GM19240 (cell line): ENCODE results near the gene HMX3.

Experiments
- DNase-seq: peaks from one replicate; pipeline ENCODE4 v3.0.0; 2011; ENCODE audit warnings: low spot score; ENCODE audit not compliant: insufficient read length

HMX3 gene

DNA sequence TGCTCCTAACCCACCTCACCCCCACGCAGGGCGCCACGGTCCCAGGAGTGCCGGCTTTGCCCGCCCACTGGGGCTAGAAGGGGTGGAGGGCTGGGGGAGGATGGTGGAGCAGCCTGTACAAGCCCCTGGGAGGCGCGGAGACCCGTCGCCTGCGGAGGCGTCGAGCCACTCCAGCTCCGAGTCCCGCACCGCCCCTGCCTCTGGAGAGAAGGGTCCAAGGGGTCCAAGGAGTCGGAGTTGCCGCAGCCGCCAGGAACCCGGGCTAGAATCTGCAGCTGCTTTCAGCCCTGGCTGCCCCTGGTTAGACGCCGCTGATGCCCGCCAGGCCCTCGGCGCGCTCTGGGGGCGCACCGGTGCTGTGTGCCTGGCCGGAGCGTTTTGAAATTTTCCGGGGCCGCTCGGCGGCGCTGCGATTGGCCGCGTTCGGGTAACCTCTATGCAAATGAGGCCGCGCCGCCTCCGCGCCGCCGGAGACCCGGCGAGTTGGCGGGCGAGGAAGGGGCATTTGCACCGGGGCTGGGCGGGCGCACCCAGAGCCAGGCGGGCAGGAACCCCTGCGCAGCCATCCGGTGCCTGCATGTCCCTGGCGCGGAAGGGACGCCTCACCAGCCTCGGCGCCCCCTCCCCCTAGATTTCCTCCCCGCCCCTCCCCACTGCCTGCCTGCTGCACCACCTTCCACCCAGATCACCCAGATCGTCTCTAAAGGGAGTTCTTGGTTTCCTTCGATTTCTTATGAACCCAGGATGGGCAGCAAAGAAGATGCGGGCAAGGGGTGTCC is 12.1 kb downstream of the HMX3 start, which contains the start of gene HMX2:
TSS of gene HMX2 (plus strand) at position 502 of the 779 bp plus-strand sequence. CDS start at position 745, 243 bp downstream.
- no peak for DNase-seq

DNA sequence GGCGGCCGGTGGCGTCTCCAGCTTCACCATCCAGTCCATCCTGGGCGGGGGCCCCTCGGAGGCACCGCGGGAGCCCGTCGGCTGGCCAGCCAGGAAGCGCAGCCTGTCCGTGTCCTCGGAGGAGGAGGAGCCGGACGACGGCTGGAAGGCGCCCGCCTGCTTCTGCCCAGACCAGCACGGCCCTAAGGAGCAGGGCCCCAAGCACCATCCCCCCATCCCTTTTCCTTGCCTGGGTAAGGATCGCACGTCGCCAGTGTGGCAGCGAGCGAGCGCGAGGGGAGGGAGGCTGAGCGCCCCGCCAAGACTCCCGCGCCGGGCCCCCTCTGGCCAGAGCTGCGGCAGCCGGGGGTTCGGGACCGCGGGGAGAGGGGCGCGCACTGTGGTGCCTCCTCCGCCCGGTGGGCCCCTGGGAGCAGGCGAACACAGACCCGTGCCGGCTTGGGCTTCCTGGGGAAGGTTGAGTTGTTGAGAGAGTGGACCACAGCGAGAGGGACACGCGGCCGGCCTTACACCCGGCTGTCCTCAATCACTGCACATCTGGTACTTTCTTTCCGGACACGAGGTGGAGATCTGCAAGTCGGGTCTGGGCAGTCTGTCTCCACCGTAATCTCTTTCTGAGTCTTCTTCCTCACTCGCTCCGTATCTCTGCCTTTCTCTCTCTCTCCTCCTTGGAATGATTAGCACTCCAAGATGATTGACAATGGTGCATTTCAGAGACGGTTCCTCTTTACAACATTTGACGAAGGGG is 12.8 kb downstream of the HMX3 start:
- no peak for DNase-seq

- no peak for DNase-seq
These were observed 13.4 kb downstream of the HMX3 start for GRCh38 chr10:123149162-123149567.

DNA sequence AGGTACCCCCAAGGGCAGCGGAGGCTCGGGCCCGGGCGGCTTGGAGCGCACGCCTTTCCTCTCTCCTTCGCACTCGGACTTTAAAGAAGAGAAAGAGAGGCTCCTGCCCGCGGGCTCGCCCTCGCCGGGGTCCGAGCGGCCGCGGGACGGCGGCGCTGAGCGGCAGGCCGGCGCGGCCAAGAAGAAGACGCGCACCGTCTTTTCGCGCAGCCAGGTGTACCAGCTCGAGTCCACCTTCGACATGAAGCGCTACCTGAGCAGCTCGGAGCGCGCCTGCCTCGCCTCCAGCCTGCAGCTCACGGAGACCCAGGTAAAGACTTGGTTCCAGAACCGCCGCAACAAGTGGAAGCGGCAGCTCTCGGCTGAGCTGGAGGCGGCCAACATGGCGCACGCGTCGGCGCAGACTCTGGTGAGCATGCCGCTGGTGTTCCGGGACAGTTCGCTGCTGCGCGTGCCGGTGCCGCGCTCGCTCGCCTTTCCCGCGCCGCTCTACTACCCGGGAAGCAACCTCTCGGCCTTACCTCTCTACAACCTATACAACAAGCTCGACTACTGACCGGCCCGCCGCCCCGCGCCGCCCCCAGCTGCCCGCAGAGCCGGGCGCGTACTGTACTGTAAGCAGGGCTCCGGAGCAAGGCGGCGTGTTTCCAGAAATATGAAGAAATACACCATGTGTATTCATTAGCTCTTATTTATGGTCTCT is 13.9 kb downstream of the HMX3 start:
- no peak for DNase-seq

GRCh38 chr10:123150271-123150985 is 14.7 kb downstream of the HMX3 start:
- no peak for DNase-seq

DNA sequence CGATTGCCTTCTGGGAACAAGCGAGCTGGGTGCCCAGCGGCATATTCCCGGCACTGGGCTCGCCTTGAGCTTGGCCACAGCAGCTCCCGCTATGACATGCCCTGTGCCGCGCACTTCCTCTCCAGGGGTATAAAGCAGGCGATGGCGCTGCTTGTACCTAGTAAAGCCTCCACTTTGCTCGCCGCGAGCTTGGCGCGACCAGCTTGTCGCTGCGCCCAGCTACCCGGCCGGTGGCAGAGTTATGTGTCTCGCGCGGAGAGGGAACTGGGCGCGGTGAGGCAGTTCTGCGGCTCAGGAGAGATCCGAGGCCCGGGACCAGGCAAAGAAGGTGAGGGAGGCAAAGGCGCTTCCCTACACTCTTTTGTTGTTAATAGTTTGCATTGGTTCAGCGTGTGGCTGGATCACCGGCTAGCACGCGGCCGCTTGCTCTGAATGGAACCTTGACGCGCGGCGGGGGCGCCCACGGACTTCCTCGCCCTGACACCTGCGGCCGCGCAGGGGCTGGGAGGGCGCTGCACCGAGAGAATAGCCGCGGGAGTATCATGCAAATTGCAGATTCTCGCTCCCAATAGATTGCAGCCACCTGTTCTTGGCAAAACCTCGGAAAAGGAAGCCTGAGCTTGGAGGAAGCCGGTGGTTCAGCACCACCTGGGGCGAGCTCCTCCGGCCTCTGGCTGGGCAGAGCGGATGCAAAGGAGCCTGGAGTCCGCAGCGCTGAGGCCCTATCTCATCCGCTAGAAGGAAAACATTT is 15.4 kb downstream of the HMX3 start:
- no peak for DNase-seq

DNA sequence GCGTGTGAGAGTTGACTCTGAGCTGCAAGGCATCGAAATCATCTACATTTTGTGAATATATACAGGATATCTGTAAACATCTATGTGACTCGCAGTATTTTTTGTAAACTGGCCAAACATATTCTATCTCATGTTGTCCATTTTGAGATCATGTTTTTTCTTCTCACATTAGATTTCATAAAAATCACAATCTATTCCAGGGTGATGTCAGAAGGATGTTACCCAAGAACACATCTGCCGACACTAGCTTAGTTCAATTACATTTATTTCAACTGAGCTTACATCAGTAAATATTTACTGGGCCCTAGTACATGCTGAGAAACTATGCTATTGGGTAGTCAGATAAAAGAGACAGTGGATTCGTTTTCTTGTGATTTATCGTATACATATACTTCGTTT is 16.0 kb downstream of the HMX3 start:
- DNase-seq = no peak

GRCh38 chr10:123153486-123154091 is 17.8 kb downstream of the HMX3 start:
- no peak for DNase-seq

DNA sequence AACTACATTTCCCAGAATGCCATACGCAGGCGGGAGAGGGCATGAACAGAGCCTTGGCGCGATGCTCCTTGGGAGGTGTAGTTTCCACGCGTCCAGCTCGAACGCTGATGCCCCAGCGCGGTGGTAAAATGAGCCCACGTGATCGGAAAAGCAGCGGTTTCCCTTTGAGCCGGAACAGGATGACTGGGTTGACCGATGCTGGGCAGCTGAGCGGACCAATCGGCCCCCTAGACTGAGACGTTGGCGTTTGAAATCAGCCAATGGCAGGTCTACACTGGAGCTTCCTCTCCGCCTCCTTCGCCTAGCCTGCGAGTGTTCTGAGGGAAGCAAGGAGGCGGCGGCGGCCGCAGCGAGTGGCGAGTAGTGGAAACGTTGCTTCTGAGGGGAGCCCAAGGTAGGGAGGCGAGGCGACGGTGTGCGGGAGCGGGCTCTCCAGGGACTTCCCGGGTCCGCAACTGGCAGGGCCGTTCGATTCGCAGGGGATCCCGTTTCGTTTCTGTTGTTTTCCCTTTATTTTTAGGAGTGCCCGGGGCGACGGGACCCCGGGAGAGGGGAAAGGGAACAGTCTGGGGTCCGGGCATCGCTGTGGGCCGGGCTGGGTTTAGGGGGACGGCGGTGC is 18.4 kb downstream of the HMX3 start, which contains the start of gene BUB3:
TSS of gene BUB3 (plus strand) at position 311 of the 619 bp plus-strand sequence. CDS start 516 bp downstream, outside the sequence.
- peak; percentile 93 for DNase-seq

DNA sequence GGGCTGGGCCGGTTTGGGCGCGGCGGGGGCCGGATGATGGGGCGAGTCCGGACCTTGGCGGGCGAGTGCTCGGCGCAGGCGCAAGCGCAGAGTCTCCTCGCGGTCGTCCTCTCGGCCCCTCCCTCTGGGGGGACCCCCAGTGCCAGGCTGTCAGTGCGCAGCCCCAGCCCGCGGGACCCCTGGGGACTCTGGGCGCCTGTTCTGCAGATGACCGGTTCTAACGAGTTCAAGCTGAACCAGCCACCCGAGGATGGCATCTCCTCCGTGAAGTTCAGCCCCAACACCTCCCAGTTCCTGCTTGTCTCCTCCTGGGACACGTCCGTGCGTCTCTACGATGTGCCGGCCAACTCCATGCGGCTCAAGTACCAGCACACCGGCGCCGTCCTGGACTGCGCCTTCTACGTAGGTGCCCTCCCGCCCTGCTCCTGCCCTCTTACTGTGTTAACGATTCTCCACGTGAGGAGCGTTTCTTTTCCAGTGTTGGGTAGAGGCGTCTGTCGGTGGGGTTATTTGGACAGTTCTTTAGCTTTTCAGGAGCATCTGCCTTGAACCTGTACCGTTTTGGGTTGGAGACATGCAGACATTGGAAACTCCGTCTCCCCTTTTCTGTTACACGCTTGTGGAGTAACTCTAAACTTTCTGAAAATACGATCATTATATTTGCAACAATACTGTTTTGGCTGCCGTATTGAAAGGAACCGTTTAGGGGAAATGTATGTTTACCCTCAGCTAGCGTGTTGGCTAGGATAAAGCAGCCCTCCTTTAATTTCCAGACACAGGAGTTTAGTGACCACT is 19.1 kb downstream of the HMX3 start:
- no peak for DNase-seq

- no peak for DNase-seq
These were observed 20.3 kb downstream of the HMX3 start for GRCh38 chr10:123156078-123156477.

DNA sequence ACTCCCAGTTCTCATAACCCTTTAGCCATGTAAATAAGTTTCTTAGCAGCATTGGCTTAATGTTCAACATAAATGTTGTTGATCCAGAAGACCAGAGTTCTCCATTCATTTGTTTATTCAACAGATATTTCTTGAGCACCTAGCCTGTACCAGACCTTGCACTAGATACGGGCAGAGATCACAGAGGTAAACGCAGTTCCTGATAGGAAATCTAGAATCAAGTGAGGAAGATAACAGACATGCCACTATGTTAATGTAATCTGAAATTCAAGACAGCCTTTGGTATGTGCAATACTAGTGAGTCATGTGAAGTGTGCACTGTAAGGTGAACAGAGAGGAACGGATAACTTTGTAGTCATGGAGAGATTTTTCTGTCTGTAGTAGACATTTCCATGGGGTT is 21.4 kb downstream of the HMX3 start:
- DNase-seq = no peak

- no peak for DNase-seq
These were observed 22.9 kb downstream of the HMX3 start for GRCh38 chr10:123158682-123159081.

DNA sequence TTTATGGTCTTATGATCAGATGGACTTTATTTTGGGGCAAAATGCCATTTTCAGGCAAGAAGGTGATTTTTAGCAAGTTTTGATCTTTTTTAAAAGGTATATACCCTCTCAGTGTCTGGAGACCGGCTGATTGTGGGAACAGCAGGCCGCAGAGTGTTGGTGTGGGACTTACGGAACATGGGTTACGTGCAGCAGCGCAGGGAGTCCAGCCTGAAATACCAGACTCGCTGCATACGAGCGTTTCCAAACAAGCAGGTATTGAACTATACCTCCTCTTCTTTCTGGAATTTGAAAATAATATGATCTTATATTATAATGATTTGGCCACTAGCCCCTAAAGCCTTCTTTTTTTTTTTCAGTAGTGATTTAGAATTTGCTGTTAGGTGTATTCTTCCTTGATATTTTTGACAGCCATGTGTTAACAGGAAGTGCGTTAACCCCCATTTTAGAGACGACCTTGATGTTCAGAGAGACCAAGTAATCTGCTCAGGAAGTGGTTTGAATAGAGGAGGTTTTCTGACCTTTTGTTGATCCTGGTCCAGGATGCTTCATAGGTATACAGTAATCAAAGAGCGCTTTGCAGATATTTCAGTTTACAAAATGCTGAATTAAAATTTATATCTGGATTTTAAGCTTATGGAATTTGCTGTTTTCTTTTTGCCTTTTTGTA is 24.7 kb downstream of the HMX3 start:
- DNase-seq = no peak

- DNase-seq = no peak
These were observed 28.5 kb downstream of the HMX3 start for GRCh38 chr10:123164319-123164718.

GRCh38 chr10:123165445-123166072 is 29.8 kb downstream of the HMX3 start:
- no peak for DNase-seq

DNA sequence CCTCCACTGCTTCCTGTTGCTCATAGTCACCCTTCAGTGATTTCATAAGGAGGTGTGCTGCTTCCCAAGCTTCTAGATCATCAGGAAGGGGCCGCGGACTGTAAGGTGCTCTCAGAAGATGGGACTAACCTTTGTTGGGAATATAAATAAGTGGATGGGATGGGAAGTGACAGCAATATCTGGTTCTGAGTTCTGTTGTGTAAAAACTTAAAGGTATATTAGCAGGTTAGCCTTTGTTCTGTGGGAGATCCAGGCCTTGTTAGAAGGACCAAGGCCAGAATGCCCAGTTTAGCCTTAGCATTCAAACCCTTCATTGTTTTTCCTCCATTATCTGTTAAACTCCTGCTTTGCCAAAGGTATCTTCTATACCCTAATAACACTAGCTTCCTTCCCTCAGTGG is 30.8 kb downstream of the HMX3 start:
- no peak for DNase-seq

- no peak for DNase-seq
These were observed 35.2 kb downstream of the HMX3 start for GRCh38 chr10:123170961-123171360.
